Left forelimb (tissue), 1 donor: Measurements from ENCODE around the gene UBALD1.
A peak's percentile ranks its signal among the peaks of the same experiment; 100 is the strongest.

Experiments used
- DNase-seq: peaks from one replicate; pipeline ENCODE4 v3.0.0-alpha.2; 2018; ENCODE audit warnings: low spot score

Gene UBALD1

DNA sequence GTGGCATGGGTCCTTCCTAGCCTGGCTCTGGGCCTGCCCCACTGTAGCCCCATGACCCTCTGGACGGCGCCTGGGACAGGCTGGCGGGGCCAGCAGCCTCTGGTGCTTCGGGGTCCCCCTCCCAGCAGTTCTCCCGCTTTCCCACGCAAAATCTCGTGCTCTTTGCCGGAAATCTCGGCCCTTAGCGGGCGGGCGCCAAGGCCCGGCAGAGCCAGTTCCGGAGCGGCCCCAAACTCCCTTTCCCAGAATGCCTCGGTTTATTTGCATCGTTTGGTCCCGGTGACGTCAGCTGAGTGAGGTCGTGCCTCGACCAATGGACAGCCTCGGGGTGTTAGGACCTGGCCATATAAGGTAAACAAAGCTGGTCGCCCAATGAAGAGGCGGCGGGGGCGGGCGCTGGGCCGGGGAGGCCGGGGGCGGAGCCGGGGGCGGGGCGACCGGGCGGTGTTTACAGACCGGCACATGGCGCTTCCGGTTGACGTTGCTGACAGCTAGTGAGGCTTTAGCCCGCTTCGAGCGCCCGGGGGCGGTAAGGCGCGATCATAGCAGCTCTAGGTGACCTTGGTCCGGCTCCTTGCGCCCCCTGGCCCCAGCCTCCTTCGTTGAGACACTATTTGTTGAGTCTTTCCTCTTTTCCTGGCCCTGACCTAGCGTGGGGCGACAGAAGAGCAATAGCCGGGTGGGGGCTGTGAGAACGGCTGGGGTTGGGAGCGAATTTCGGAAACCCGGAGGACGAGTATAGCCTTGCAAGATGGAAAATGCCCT lies 1.5 kb upstream of the UBALD1 start:
- peak; percentile 100 for DNase-seq

GRCh38 chr16:4615384-4616046 lies 827 bp upstream of the UBALD1 start:
- DNase-seq, result no peak

- DNase-seq, result no peak
Observed at GRCh38 chr16:4613636-4614570, 785 bp downstream of the UBALD1 start.

DNA sequence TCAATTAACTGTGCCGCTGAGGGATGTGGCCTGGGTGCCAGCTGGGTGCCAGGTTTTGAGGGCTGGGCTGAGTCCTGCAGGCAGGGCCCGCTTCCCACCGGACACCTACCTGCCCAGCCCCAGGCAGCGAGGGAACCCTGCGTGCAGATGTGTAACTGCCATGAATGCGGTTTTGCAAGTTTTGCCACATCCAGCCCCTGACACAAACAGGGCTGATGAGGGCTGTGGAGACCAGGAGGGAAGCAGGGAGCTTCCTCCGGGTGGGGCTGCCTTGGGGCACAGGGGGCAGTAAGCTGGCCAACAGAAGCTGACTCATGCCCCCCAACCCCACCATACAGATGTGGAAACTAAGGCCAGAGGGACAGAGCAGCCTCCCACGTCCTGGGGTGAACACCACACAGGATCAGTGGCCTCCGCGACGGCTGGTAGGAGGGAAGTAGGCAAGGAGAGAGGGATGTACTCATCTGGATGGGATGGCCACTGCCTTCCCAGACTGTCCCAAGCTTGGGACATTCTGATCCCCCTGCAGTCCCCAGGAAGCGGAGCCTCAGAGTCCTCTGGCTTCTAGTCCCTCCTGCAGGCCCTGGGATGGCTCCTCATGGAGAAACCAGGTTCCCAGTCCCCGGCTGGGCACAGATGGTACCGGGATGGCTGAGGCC lies 1.6 kb downstream of the UBALD1 start:
- no peak for DNase-seq

DNA sequence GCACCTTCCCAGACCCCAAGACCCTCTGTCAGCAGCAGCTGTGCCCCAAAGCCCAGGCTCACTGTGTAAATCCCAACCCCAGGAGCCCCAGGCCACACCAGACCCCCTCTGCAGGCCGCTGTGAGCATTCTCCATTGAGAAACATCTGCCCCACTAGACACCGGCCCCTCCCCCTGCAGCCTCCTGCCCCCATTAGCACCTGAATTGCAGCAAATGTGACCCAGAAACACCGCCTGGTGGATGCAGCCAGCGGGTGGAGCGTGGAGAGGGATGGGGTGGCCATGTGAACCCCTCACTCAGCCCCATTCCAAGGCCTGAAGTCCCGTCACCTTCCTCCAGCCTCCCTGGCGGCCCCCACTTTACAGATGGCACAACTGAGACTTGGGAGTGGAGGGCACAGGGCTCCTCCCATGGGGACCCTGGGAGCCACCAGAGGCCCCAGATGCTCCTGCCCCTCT lies 2.2 kb downstream of the UBALD1 start:
- no peak for DNase-seq

- DNase-seq, result no peak
Observed at GRCh38 chr16:4611337-4612021, 3.2 kb downstream of the UBALD1 start.

GRCh38 chr16:4610011-4611005 lies 4.4 kb downstream of the UBALD1 start:
- DNase-seq, result no peak

- no peak for DNase-seq
Observed at GRCh38 chr16:4609200-4610010, 5.3 kb downstream of the UBALD1 start.

DNA sequence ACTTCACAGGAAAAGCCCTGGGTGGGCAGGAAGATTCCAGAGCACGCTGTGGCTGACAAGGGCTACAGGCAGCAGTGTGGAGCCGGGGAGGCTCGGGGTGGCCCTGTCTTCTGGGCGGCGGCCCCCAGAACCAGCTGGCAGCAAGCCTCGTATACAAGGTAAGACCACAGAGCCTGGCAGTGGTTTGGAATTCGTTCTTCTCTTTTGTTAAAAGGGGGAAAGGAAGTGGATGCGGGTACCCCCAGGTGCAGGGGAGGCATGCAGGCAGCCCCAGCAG lies 6.0 kb downstream of the UBALD1 start:
- DNase-seq, result no peak

- DNase-seq, result no peak
Observed at GRCh38 chr16:4607841-4608703, 6.6 kb downstream of the UBALD1 start.

GRCh38 chr16:4606354-4606753 lies 8.3 kb downstream of the UBALD1 start:
- no peak for DNase-seq

GRCh38 chr16:4604401-4604800 lies 10.3 kb downstream of the UBALD1 start:
- no peak for DNase-seq

DNA sequence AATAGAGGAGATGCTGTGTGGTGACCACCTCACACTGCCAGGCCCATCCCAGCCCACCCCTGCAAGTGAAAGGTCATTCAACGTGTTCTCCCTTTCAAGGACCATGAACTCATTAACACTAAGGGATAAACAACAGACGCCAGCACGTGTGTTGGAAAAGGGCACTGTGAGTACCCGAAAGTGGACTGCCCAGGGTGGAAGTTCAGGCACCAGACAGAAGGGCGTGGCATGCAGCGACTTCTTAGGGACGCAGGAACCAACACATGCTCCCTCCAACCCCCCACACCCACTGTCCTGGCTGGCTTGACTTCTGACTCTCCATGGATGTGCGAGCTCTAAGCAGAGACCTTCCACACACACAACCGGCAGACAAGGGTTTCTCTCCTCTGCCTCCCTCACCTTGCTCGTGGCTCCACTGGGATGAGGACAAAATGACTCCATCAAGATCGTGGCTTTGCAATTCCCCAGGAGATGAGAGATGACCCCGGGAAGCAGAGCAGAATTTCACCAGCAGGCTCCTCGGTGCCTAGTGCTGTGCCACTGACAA lies 11.0 kb downstream of the UBALD1 start:
- no peak for DNase-seq

GRCh38 chr16:4602331-4602730 lies 12.4 kb downstream of the UBALD1 start:
- no peak for DNase-seq

- DNase-seq, result no peak
Observed at GRCh38 chr16:4601864-4602186, 12.9 kb downstream of the UBALD1 start.

DNA sequence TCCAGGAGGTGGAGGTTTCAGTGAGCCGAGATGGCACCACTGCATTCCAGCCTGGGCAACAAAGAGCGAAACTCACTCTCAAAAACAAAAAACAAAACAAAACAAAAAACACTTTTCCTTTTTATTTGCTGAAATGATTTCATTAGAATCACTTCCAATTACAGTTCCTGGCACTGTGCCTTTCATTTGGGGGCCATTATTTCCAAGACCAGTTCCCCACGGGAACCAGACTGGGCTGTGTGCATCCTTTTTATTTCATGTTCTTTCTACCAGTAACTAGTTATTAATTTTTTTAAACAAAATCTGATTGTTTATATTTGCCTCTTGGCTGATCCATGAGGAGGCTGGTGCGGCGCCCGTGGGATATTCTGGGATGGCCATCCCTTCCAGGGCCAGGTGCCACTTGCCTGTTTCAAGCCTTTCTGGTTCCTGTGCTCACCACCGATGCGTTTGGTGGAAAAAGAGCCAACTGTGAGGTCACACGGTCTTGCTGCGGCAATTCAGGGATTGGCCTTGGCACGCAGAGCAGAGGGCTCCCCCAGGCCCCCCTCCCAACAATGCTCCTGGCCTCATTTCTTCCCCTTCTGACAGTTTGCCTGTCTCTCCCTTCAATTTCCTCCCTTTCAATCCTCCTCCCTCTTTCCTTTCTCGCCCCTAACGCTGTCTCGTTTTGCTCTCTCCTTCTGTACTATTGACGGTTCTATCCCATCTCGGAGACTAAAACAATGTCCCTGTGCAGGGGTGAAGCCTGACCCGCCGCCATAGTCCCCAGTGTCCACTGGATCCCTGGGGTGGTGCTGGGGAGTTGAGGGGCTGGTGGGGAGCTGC lies 13.4 kb downstream of the UBALD1 start:
- peak; percentile 76 for DNase-seq

- DNase-seq, result no peak
Observed at GRCh38 chr16:4599545-4599944, 15.1 kb downstream of the UBALD1 start.
